GM23338 (cell line): Measurements from ENCODE around the gene HEBP1. TPM values are rescaled to one million over a fixed set of nuclear protein-coding genes. Genes with fewer than 3 reads are reported as not detected.

Source experiments
- ATAC-seq: fragments of 200-7000 bp; cut with Tn5 transposase; 3 replicates; pipeline ENCODE4 v1.9.1; 2020
- DNase-seq: peaks from one replicate; pipeline ENCODE4 v3.0.0-alpha.2; 2015; ENCODE audit warnings: low spot score
- H2AFZ ChIP-seq: fragments of 200-600 bp; sonication (generic); 2 replicates; pipeline ENCODE4 v1.8.0; 2016; ENCODE audit warnings: antibody characterized with exemption, mild to moderate bottlenecking, moderate library complexity
- H3F3A ChIP-seq: fragments of 200-600 bp; sonication (generic); replicated peaks from 2 replicates; pipeline ENCODE4 v1.8.0; 2017; ENCODE audit warnings: antibody characterized with exemption, mixed run types, low read depth
- H3K27ac ChIP-seq: fragments of 200-600 bp; sonication (generic); 2 replicates; pipeline ENCODE4 v1.6.1; 2016; ENCODE audit warnings: low read depth
- H3K27me3 ChIP-seq: fragments of 200-600 bp; sonication (generic); 2 replicates; pipeline ENCODE4 v1.8.0; 2016; ENCODE audit warnings: mild to moderate bottlenecking, mixed run types, moderate library complexity; ENCODE audit not compliant: insufficient read depth
- H3K36me3 ChIP-seq: fragments of 200-600 bp; sonication (generic); 2 replicates; pipeline ENCODE4 v1.8.0; 2016; ENCODE audit warnings: mild to moderate bottlenecking; ENCODE audit not compliant: insufficient read depth
- H3K4me1 ChIP-seq: fragments of 200-600 bp; sonication (generic); 2 replicates; pipeline ENCODE4 v1.8.0; 2016; ENCODE audit warnings: mild to moderate bottlenecking, moderate library complexity; ENCODE audit not compliant: insufficient read depth
- H3K4me2 ChIP-seq: fragments of 200-600 bp; sonication (generic); 2 replicates; pipeline ENCODE4 v1.7.1; 2017; ENCODE audit warnings: mixed run types
- H3K4me3 ChIP-seq: fragments of 200-600 bp; sonication (generic); 2 replicates; pipeline ENCODE4 v1.6.1; 2016; ENCODE audit warnings: mixed run types
- H3K79me2 ChIP-seq: fragments of 200-600 bp; sonication (generic); replicated peaks from 2 replicates; pipeline ENCODE4 v1.8.0; 2017; ENCODE audit warnings: mild to moderate bottlenecking; ENCODE audit not compliant: insufficient read depth
- H3K9me2 ChIP-seq: fragments of 200-600 bp; sonication (generic); 2 replicates; pipeline ENCODE4 v1.8.0; 2017; ENCODE audit not compliant: insufficient read depth
- H4K20me1 ChIP-seq: fragments of 200-600 bp; sonication (generic); replicated peaks from 2 replicates; pipeline ENCODE4 v1.8.0; 2017; ENCODE audit warnings: mild to moderate bottlenecking; ENCODE audit not compliant: insufficient read depth
- H3K27ac Mint-ChIP-seq: 2 replicates; pipeline ENCODE4 v1.8.0; 2020; ENCODE audit warnings: inconsistent platforms, mild to moderate bottlenecking, moderate library complexity, mixed read lengths
- H3K27me3 Mint-ChIP-seq: 3 replicates; pipeline ENCODE4 v1.8.0; 2022; ENCODE audit warnings: low read depth, mild to moderate bottlenecking, moderate library complexity, mixed read lengths, inconsistent platforms; ENCODE audit not compliant: insufficient read depth, poor library complexity
- H3K36me3 Mint-ChIP-seq: 3 replicates; pipeline ENCODE4 v1.8.0; 2021; ENCODE audit warnings: low read depth, mild to moderate bottlenecking, inconsistent platforms, moderate library complexity, mixed read lengths
- H3K4me1 Mint-ChIP-seq: 3 replicates; pipeline ENCODE4 v1.8.0; 2020; ENCODE audit warnings: mild to moderate bottlenecking, inconsistent platforms, mixed read lengths
- H3K4me3 Mint-ChIP-seq: 3 replicates; pipeline ENCODE4 v1.8.0; 2021; ENCODE audit warnings: moderate library complexity, mild to moderate bottlenecking, inconsistent platforms, mixed read lengths
- H3K9me3 Mint-ChIP-seq: 3 replicates; pipeline ENCODE4 v1.8.0; 2020; ENCODE audit warnings: moderate library complexity, mild to moderate bottlenecking, inconsistent platforms, mixed read lengths
- CREB1 ChIP-seq: fragments of 250-450 bp; sonication (Bioruptor Pico); IDR thresholded peaks from 2 replicates; pipeline ENCODE4 v1.5.0; 2020; ENCODE audit warnings: low read depth, mild to moderate bottlenecking, moderate library complexity
- EZH2 ChIP-seq: fragments of 200-600 bp; sonication (generic); IDR thresholded peaks from one replicate; pipeline ENCODE4 v1.8.0; 2017; ENCODE audit warnings: antibody characterized with exemption, mild to moderate bottlenecking, low read depth; ENCODE audit not compliant: unreplicated experiment
- JUNB ChIP-seq: IDR thresholded peaks from one replicate; pipeline ENCODE4 v1.6.1; 2016; ENCODE audit warnings: antibody characterized with exemption; ENCODE audit not compliant: unreplicated experiment
- POLR2AphosphoS5 ChIP-seq: IDR thresholded peaks from 2 replicates; pipeline ENCODE4 v1.6.1; 2016; ENCODE audit warnings: antibody characterized with exemption, low read depth
- STAT1 ChIP-seq: IDR thresholded peaks from one replicate; pipeline ENCODE4 v1.6.1; 2016; ENCODE audit warnings: antibody characterized with exemption; ENCODE audit not compliant: unreplicated experiment
- ZNF114 ChIP-seq: fragments of 250-450 bp; sonication (Bioruptor Pico); IDR thresholded peaks from 2 replicates; pipeline ENCODE4 v1.5.0; 2020; ENCODE audit warnings: mild to moderate bottlenecking, moderate library complexity
- ZNF331 ChIP-seq: fragments of 250-450 bp; sonication (Bioruptor Pico); IDR thresholded peaks from 2 replicates; pipeline ENCODE4 v1.5.0; 2020; ENCODE audit warnings: low read depth, mild to moderate bottlenecking, moderate library complexity
- polyA plus RNA-seq: library from polyadenylated mRNA; unstranded; fragments of >200 nt; fragmentation: Nextera tagmentation; extraction: Ambion mirVana; gene quantifications from 2 replicates; pipeline ENCODE4 v1.2.1, GENCODE V29; 2016
- total RNA-seq: library from RNA; depleted of rRNA; stranded (reverse); fragments of >200 nt; shearing (Covaris generic); gene quantifications from 2 replicates; pipeline ENCODE4 v1.2.3, GENCODE V29; 2014
- TF ChIP-seq, protein P1 (sequence below): fragments of 250-450 bp; sonication (Bioruptor Pico); IDR thresholded peaks from 2 replicates; pipeline ENCODE4 v1.5.0; 2020; ENCODE audit warnings: mild to moderate bottlenecking, moderate library complexity
- TF ChIP-seq, protein P2 (sequence below): IDR thresholded peaks from one replicate; pipeline ENCODE4 v1.6.1; 2018; ENCODE audit warnings: antibody characterized with exemption; ENCODE audit not compliant: unreplicated experiment
- TF ChIP-seq, protein P3 (sequence below): IDR thresholded peaks from 2 replicates; pipeline ENCODE4 v1.6.1; 2016; ENCODE audit warnings: antibody characterized with exemption
- TF ChIP-seq, protein P4 (sequence below), 2 experiments: fragments of 200-600 bp in 1 of 2; sonication (generic) in 1 of 2; conservative IDR thresholded peaks; 2 replicates each; pipeline versions ENCODE4 v1.5.1 to v1.6.1; 2016 to 2017; ENCODE audit warnings: antibody characterized with exemption in 2 of 2, low read depth in 2 of 2, mild to moderate bottlenecking in 2 of 2, moderate library complexity in 1 of 2

The HEBP1 gene
- total and polyA plus RNA-seq, 2 experiments from 2014 or later, result 25.2 to 45.1 TPM

DNA sequence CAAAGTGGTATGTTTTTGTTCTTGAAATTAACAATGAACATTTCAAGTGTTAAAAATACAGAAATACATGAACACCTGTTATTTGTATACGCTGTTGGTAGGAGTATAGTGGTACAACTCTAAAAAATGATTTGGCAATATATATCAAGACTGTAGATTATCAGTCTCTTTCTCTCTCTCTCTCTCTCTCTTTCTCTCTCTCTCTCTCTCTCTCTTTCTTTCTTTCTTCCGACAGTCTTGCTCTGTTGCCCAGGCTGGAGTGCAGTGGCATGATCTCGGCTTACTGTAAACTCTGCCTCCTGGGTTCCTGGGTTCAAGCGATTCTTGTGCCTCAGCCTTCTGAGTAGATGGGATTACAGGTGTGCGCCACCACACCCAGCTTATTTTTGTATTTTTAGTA is 12.6 kb downstream of the HEBP1 start (continued):
- TF ChIP-seq, protein P1, sequence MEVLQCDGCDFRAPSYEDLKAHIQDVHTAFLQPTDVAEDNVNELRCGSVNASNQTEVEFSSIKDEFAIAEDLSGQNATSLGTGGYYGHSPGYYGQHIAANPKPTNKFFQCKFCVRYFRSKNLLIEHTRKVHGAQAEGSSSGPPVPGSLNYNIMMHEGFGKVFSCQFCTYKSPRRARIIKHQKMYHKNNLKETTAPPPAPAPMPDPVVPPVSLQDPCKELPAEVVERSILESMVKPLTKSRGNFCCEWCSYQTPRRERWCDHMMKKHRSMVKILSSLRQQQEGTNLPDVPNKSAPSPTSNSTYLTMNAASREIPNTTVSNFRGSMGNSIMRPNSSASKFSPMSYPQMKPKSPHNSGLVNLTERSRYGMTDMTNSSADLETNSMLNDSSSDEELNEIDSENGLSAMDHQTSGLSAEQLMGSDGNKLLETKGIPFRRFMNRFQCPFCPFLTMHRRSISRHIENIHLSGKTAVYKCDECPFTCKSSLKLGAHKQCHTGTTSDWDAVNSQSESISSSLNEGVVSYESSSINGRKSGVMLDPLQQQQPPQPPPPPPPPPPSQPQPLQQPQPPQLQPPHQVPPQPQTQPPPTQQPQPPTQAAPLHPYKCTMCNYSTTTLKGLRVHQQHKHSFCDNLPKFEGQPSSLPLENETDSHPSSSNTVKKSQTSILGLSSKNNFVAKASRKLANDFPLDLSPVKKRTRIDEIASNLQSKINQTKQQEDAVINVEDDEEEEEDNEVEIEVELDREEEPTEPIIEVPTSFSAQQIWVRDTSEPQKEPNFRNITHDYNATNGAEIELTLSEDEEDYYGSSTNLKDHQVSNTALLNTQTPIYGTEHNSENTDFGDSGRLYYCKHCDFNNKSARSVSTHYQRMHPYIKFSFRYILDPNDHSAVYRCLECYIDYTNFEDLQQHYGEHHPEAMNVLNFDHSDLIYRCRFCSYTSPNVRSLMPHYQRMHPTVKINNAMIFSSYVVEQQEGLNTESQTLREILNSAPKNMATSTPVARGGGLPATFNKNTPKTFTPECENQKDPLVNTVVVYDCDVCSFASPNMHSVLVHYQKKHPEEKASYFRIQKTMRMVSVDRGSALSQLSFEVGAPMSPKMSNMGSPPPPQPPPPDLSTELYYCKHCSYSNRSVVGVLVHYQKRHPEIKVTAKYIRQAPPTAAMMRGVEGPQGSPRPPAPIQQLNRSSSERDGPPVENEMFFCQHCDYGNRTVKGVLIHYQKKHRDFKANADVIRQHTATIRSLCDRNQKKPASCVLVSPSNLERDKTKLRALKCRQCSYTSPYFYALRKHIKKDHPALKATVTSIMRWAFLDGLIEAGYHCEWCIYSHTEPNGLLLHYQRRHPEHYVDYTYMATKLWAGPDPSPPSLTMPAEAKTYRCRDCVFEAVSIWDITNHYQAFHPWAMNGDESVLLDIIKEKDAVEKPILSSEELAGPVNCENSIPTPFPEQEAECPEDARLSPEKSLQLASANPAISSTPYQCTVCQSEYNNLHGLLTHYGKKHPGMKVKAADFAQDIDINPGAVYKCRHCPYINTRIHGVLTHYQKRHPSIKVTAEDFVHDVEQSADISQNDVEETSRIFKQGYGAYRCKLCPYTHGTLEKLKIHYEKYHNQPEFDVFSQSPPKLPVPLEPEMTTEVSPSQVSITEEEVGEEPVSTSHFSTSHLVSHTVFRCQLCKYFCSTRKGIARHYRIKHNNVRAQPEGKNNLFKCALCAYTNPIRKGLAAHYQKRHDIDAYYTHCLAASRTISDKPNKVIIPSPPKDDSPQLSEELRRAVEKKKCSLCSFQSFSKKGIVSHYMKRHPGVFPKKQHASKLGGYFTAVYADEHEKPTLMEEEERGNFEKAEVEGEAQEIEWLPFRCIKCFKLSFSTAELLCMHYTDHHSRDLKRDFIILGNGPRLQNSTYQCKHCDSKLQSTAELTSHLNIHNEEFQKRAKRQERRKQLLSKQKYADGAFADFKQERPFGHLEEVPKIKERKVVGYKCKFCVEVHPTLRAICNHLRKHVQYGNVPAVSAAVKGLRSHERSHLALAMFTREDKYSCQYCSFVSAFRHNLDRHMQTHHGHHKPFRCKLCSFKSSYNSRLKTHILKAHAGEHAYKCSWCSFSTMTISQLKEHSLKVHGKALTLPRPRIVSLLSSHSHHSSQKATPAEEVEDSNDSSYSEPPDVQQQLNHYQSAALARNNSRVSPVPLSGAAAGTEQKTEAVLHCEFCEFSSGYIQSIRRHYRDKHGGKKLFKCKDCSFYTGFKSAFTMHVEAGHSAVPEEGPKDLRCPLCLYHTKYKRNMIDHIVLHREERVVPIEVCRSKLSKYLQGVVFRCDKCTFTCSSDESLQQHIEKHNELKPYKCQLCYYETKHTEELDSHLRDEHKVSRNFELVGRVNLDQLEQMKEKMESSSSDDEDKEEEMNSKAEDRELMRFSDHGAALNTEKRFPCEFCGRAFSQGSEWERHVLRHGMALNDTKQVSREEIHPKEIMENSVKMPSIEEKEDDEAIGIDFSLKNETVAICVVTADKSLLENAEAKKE, result no peak
- no peak for TF ChIP-seq ZNF114 (CRISPR knock-in tag)

DNA sequence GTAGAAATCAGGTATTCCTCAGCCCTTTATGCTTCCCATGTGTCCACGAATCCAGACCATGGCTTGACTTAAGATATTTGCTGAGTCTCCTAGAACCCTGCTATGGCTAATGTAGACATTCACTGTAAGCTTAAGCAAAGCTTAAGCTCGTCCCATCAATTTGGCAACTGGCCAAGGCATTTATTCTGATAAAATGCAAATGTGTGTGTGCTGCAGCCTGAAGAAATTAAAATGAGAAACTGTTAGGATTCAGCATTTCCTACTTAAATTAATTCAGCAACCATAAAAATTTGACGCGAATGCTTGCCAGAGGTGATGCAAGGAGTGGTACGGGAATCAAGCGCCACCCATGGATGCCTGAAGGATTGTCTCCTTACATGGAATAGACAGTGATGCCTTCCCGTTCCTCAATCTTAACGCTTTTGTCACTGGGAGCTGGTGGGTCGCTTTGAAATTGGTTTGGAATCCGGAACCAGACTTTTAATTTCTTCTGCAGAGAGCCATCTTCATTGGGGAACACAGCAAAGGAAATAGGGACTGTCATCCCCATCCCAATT is 13.2 kb downstream of the HEBP1 start:
- Mint-ChIP-seq H3K4me1 (peaks cover 32% of the 10 kb centered on the region), H3K27me3 (no peaks in the 10 kb centered on the region), H3K36me3 (peaks cover 32% of the 10 kb centered on the region), H3K27ac (no peak overlapping the region), H3K4me3 (no peak overlapping the region), H3K9me3 (no peaks in the 10 kb centered on the region)
- no peak for ATAC-seq
- Histone ChIP-seq H3K27ac (no peak overlapping the region), H3K4me1 (peaks cover 17% of the 10 kb centered on the region), H3K4me2 (no peak overlapping the region), H4K20me1 (no peaks in the 10 kb centered on the region; the same call in 1 of the 2 replicates), H2AFZ (no peak overlapping the region), H3K36me3 (peaks cover 18% of the 10 kb centered on the region; the same call in 1 of the 2 replicates), H3K4me3 (no peak overlapping the region), H3K9me2 (no peaks in the 10 kb centered on the region), H3K79me2 (0 out of 2 replicates have a peak, but pooled peaks cover 6% of the 10 kb centered on the region), H3F3A (no peaks in the 10 kb centered on the region), H3K27me3 (no peaks in the 10 kb centered on the region)
- DNase-seq, result no peak
- no peak for TF ChIP-seq CREB1
- TF ChIP-seq, protein P2, sequence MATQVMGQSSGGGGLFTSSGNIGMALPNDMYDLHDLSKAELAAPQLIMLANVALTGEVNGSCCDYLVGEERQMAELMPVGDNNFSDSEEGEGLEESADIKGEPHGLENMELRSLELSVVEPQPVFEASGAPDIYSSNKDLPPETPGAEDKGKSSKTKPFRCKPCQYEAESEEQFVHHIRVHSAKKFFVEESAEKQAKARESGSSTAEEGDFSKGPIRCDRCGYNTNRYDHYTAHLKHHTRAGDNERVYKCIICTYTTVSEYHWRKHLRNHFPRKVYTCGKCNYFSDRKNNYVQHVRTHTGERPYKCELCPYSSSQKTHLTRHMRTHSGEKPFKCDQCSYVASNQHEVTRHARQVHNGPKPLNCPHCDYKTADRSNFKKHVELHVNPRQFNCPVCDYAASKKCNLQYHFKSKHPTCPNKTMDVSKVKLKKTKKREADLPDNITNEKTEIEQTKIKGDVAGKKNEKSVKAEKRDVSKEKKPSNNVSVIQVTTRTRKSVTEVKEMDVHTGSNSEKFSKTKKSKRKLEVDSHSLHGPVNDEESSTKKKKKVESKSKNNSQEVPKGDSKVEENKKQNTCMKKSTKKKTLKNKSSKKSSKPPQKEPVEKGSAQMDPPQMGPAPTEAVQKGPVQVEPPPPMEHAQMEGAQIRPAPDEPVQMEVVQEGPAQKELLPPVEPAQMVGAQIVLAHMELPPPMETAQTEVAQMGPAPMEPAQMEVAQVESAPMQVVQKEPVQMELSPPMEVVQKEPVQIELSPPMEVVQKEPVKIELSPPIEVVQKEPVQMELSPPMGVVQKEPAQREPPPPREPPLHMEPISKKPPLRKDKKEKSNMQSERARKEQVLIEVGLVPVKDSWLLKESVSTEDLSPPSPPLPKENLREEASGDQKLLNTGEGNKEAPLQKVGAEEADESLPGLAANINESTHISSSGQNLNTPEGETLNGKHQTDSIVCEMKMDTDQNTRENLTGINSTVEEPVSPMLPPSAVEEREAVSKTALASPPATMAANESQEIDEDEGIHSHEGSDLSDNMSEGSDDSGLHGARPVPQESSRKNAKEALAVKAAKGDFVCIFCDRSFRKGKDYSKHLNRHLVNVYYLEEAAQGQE, result no peak
- no peak for TF ChIP-seq STAT1
- no peak for TF ChIP-seq EZH2
- TF ChIP-seq, protein P3, sequence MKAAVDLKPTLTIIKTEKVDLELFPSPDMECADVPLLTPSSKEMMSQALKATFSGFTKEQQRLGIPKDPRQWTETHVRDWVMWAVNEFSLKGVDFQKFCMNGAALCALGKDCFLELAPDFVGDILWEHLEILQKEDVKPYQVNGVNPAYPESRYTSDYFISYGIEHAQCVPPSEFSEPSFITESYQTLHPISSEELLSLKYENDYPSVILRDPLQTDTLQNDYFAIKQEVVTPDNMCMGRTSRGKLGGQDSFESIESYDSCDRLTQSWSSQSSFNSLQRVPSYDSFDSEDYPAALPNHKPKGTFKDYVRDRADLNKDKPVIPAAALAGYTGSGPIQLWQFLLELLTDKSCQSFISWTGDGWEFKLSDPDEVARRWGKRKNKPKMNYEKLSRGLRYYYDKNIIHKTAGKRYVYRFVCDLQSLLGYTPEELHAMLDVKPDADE, result no peak
- no peak for TF ChIP-seq ZNF331 (CRISPR knock-in tag)
- TF ChIP-seq ZNF114 (CRISPR knock-in tag), result no peak
- TF ChIP-seq JUNB, result no peak
- TF ChIP-seq, protein P4, sequence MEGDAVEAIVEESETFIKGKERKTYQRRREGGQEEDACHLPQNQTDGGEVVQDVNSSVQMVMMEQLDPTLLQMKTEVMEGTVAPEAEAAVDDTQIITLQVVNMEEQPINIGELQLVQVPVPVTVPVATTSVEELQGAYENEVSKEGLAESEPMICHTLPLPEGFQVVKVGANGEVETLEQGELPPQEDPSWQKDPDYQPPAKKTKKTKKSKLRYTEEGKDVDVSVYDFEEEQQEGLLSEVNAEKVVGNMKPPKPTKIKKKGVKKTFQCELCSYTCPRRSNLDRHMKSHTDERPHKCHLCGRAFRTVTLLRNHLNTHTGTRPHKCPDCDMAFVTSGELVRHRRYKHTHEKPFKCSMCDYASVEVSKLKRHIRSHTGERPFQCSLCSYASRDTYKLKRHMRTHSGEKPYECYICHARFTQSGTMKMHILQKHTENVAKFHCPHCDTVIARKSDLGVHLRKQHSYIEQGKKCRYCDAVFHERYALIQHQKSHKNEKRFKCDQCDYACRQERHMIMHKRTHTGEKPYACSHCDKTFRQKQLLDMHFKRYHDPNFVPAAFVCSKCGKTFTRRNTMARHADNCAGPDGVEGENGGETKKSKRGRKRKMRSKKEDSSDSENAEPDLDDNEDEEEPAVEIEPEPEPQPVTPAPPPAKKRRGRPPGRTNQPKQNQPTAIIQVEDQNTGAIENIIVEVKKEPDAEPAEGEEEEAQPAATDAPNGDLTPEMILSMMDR (conservative IDR thresholded peaks at IDR 0.05; ENCODE audit: low read depth in 2 of 2), result no peak
- no peak for TF ChIP-seq POLR2AphosphoS5
